ENCODE measurements around the gene PPIA.
"Not testable (repeated sequence)": the region's sequence is repeated elsewhere in the genome, so short reads cannot be mapped to it uniquely, and the experiment has no call there.

PPIA gene

DNA sequence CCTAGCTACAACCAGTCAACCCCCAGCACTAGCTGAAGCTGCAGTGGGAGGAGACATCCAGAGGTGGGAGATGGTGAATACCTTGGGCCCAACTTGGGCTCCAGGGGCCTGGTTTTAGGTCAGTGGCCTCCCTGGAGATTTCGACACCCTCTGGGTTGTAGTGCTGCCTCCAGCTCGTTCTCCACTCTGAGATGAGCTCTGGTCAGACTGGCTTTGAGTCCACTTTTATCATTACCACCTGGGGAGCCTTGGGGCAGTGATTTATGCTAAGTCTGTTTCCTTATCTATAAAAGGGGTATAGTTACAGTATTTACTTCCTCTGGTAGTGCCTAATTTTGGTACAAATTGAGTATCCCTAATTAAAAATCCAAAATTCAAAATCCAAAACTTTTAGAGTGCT lies 22.8 kb downstream of the PPIA start:
- no peak overlapping the region for H3K4me3 ChIP-seq (ENCODE audit: insufficient read depth, low read depth, low read length, poor library complexity, severe bottlenecking)
- no peaks in the 10 kb centered on the region for H3K36me3 ChIP-seq (ENCODE audit: control insufficient read depth, insufficient read depth, low read length)
- H3K27me3 ChIP-seq (replicated peaks; ENCODE audit: control insufficient read depth, insufficient read depth, low read length, poor library complexity, severe bottlenecking) = no peaks in the 10 kb centered on the region
- DNase-seq = no peak
- H3K27ac ChIP-seq (ENCODE audit: insufficient read depth, low read length, poor library complexity, severe bottlenecking) = no peak overlapping the region
- no peaks in the 10 kb centered on the region for H3K4me1 ChIP-seq (ENCODE audit: control insufficient read depth, insufficient read depth, low read length, poor library complexity, severe bottlenecking)
- no peaks in the 10 kb centered on the region for H3K9me3 ChIP-seq (ENCODE audit: control insufficient read depth, low read length)

DNA sequence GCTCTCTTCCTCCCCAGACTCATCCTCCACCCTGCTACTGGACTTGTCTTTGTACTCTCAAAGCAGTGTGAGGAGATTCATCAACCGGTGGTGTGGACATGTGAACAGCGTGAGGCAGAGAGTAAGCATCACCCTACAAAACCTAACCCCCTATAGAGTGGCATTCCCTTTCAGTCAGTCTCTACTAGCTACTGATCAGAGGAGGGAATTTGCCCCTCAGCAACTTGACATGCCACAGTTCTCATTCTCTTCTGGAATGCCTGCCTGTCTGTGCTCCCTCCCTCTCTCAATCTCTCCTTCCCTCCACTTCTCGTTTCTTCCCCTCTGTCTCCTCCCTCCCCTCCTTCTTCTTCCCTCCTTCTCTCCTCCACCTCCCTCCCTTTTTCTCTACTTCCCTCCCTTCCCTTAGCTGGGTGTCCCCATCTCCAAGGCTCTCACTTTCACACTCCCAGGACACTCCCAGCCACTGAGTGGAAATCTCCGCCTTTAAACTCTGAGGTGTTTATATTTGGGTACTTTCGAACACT lies 26.8 kb downstream of the PPIA start:
- H3K36me3 ChIP-seq (ENCODE audit: control insufficient read depth, insufficient read depth, low read length) = no peaks in the 10 kb centered on the region
- H3K4me1 ChIP-seq (ENCODE audit: control insufficient read depth, insufficient read depth, low read length, poor library complexity, severe bottlenecking) = no peaks in the 10 kb centered on the region
- no peak for DNase-seq
- no peak overlapping the region for H3K4me3 ChIP-seq (ENCODE audit: insufficient read depth, low read depth, low read length, poor library complexity, severe bottlenecking)
- no peaks in the 10 kb centered on the region for H3K27me3 ChIP-seq (replicated peaks; ENCODE audit: control insufficient read depth, insufficient read depth, low read length, poor library complexity, severe bottlenecking)
- no peak overlapping the region for H3K27ac ChIP-seq (ENCODE audit: insufficient read depth, low read length, poor library complexity, severe bottlenecking)
- H3K9me3 ChIP-seq (ENCODE audit: control insufficient read depth, low read length) = no peaks in the 10 kb centered on the region

DNA sequence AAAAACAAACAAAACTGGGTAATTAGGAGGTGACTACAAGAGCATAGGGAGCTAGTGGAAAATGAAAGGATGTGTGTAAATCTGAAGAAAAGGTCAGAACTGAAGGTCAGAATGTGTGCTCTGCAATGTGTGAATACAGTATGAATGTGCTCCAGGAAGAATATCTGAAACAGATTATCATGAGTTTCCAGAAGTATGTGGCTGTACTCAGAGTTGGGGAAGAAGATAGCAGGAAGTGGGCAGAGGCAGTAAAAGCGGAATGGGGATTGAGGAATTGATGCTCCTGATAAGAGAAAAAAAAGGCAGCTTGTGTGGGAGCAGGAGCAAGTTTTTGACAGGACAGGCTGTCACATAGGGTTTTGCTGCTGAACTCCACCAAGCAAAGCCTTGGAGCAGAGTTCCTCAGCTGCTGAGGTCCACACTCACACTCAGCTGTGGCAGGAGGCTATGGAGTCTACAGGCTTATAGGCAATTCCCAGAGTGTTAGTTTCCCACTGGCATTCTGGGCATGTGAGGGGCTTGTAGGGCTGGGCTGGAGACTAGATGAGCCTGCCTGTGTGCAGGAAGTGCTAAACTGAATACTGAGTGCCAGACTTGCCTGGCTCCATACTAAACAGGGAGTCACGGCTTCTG lies 28.5 kb downstream of the PPIA start:
- Histone ChIP-seq H3K4me3 (ENCODE audit: insufficient read depth, low read depth, low read length, poor library complexity, severe bottlenecking) (no peak overlapping the region), H3K27ac (ENCODE audit: insufficient read depth, low read length, poor library complexity, severe bottlenecking) (no peak overlapping the region), H3K27me3 (replicated peaks; ENCODE audit: control insufficient read depth, insufficient read depth, low read length, poor library complexity, severe bottlenecking) (no peaks in the 10 kb centered on the region), H3K9me3 (ENCODE audit: control insufficient read depth, low read length) (no peaks in the 10 kb centered on the region), H3K4me1 (ENCODE audit: control insufficient read depth, insufficient read depth, low read length, poor library complexity, severe bottlenecking) (no peaks in the 10 kb centered on the region), H3K36me3 (ENCODE audit: control insufficient read depth, insufficient read depth, low read length) (peaks cover 16% of the 10 kb centered on the region)
- no peak for DNase-seq

DNA sequence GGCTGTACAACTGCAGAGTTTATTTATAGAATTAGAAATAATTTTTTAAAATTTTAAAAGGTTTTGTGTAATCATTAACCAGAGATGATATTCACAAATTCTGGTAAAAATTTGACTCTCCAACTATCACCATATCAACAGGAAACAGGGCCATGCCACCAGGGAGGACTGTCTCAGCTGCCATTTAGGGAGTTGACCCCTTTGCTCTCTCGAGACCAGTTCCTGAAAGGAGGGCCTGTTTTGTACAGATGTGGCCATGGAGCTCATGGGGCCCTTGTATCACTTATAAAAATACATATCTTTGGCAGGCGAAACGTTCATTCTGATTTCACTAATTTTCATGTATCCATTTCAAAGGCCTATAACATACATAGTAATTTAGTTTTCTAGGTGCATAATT lies 31.1 kb downstream of the PPIA start:
- peaks cover 30% of the 10 kb centered on the region for H3K36me3 ChIP-seq (ENCODE audit: control insufficient read depth, insufficient read depth, low read length)
- no peak for DNase-seq
- no peaks in the 10 kb centered on the region for H3K27me3 ChIP-seq (replicated peaks; ENCODE audit: control insufficient read depth, insufficient read depth, low read length, poor library complexity, severe bottlenecking)
- no peaks in the 10 kb centered on the region for H3K9me3 ChIP-seq (ENCODE audit: control insufficient read depth, low read length)
- H3K4me1 ChIP-seq (ENCODE audit: control insufficient read depth, insufficient read depth, low read length, poor library complexity, severe bottlenecking) = no peaks in the 10 kb centered on the region
- no peak overlapping the region for H3K4me3 ChIP-seq (ENCODE audit: insufficient read depth, low read depth, low read length, poor library complexity, severe bottlenecking)
- no peak overlapping the region for H3K27ac ChIP-seq (ENCODE audit: insufficient read depth, low read length, poor library complexity, severe bottlenecking)

DNA sequence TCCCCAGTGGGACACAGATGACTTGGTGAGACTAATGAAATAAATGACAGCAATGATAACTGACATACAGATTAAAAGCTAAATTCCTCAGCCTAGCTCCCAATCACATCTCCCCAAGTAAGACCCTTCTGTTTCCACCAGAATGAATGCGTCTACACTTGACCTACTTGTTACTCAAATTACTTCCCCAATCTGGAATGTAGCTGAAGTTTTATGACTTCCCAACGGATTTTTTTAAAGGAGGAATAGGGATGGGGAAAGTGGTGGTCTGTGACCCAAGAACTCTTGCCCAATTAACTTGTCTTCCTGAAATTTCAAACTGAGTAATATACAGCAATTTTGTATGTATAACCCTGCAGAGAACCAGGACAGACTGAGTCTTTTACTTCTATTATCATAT lies 42.3 kb downstream of the PPIA start:
- Histone ChIP-seq H3K36me3 (ENCODE audit: control insufficient read depth, insufficient read depth, low read length) (peaks cover 49% of the 10 kb centered on the region), H3K27ac (ENCODE audit: insufficient read depth, low read length, poor library complexity, severe bottlenecking) (no peak overlapping the region), H3K9me3 (ENCODE audit: control insufficient read depth, low read length) (no peaks in the 10 kb centered on the region), H3K4me1 (ENCODE audit: control insufficient read depth, insufficient read depth, low read length, poor library complexity, severe bottlenecking) (no peaks in the 10 kb centered on the region), H3K4me3 (ENCODE audit: insufficient read depth, low read depth, low read length, poor library complexity, severe bottlenecking) (no peak overlapping the region), H3K27me3 (replicated peaks; ENCODE audit: control insufficient read depth, insufficient read depth, low read length, poor library complexity, severe bottlenecking) (no peaks in the 10 kb centered on the region)
- DNase-seq = no peak

DNA sequence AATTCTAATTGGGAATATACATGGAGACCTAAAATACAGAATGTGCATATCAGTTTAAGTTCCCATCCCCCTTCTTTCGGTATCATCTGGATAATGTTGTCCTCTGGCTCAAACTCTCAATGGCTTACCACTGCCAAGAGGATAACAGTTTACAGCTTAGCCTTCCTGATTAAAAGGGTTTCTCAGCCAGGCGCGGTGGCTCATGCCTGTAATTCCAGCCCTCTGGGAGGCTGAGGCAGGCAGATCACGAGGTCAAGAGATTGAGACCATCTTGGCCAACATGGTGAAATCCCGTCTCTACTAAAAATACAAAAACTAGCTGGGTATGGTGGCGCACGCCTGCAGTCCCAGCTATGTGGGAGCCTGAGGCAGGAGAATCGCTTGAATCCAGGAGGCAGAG lies 46.2 kb downstream of the PPIA start:
- H3K36me3 ChIP-seq (ENCODE audit: control insufficient read depth, insufficient read depth, low read length) = peaks cover 22% of the 10 kb centered on the region
- DNase-seq; H3K9me3 ChIP-seq (ENCODE audit: control insufficient read depth, low read length); H3K4me1 ChIP-seq (ENCODE audit: control insufficient read depth, insufficient read depth, low read length, poor library complexity, severe bottlenecking); H3K27ac ChIP-seq (ENCODE audit: insufficient read depth, low read length, poor library complexity, severe bottlenecking); H3K4me3 ChIP-seq (ENCODE audit: insufficient read depth, low read depth, low read length, poor library complexity, severe bottlenecking); H3K27me3 ChIP-seq (replicated peaks; ENCODE audit: control insufficient read depth, insufficient read depth, low read length, poor library complexity, severe bottlenecking): not testable (repeated sequence)

DNA sequence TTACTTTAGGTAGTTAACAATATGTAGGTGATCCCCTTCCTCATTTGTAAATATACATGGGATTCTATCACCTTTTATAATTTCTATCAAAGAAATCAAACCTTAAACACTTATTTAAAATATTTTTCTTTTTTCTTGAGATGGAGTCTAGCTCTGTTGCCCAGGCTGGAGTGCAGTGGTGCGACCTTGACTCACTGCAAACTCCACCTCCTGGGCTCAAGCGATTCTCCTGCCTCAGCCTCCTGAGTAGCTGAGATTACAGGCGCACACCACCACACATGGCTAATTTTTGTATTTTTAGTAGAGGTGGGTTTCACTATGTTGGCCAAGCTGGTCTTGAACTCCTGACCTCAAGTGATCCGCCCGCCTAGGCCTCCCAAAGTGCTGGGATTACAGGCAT lies 47.0 kb downstream of the PPIA start:
- not testable (repeated sequence) for H3K9me3 ChIP-seq (ENCODE audit: control insufficient read depth, low read length); H3K4me1 ChIP-seq (ENCODE audit: control insufficient read depth, insufficient read depth, low read length, poor library complexity, severe bottlenecking); H3K4me3 ChIP-seq (ENCODE audit: insufficient read depth, low read depth, low read length, poor library complexity, severe bottlenecking); DNase-seq; H3K27me3 ChIP-seq (replicated peaks; ENCODE audit: control insufficient read depth, insufficient read depth, low read length, poor library complexity, severe bottlenecking); H3K27ac ChIP-seq (ENCODE audit: insufficient read depth, low read length, poor library complexity, severe bottlenecking)
- peaks cover 17% of the 10 kb centered on the region for H3K36me3 ChIP-seq (ENCODE audit: control insufficient read depth, insufficient read depth, low read length)

DNA sequence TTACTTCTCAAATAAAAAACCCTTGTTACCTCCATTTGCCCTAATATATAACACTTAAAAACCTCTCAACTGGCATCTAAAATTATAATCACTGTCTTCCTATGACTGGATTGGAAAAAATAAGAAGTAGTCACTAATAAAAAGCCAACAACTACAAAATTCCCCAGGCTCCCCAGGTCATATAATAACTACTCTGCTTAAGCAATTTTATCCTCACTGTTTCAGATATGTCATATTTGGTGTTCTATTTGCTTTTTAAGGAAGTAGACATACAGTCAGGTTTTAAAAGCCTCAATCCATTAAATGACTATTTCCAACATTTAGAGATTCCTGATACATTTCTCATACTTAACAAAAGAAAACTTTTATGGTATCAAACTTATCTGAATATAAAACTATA lies 49.0 kb downstream of the PPIA start:
- Histone ChIP-seq H3K27me3 (replicated peaks; ENCODE audit: control insufficient read depth, insufficient read depth, low read length, poor library complexity, severe bottlenecking) (no peaks in the 10 kb centered on the region), H3K4me3 (ENCODE audit: insufficient read depth, low read depth, low read length, poor library complexity, severe bottlenecking) (no peak overlapping the region), H3K9me3 (ENCODE audit: control insufficient read depth, low read length) (no peaks in the 10 kb centered on the region), H3K4me1 (ENCODE audit: control insufficient read depth, insufficient read depth, low read length, poor library complexity, severe bottlenecking) (peaks cover 3% of the 10 kb centered on the region), H3K36me3 (ENCODE audit: control insufficient read depth, insufficient read depth, low read length) (peaks cover 7% of the 10 kb centered on the region), H3K27ac (ENCODE audit: insufficient read depth, low read length, poor library complexity, severe bottlenecking) (no peak overlapping the region)
- DNase-seq = no peak

DNA sequence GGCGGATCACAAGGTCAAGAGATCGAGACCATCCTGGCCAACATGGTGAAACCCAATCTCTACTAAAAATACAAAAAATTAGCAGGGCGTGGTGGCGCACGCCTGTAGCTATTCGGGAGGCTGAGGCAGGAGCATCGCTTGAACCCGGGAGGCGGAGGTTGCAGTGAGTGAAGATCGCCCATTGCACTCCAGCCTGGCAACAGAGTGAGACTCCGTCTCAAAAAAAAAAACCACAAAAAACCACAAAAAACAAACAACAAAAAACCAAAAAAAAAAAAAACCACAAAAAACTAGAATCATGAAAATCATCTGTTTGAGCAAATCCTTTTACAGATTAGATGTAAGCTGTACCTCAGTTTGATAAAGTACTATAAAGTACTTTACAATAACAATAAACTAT lies 49.9 kb downstream of the PPIA start:
- Histone ChIP-seq H3K4me3 (ENCODE audit: insufficient read depth, low read depth, low read length, poor library complexity, severe bottlenecking) (peak overlapping the region; percentile 62), H3K27ac (ENCODE audit: insufficient read depth, low read length, poor library complexity, severe bottlenecking) (peak overlapping the region; percentile 96)
- H3K4me1 ChIP-seq (ENCODE audit: control insufficient read depth, insufficient read depth, low read length, poor library complexity, severe bottlenecking); H3K9me3 ChIP-seq (ENCODE audit: control insufficient read depth, low read length); H3K36me3 ChIP-seq (ENCODE audit: control insufficient read depth, insufficient read depth, low read length); H3K27me3 ChIP-seq (replicated peaks; ENCODE audit: control insufficient read depth, insufficient read depth, low read length, poor library complexity, severe bottlenecking): not testable (repeated sequence)
- peak in 2 of 3 donors; percentile 16 to 20 for DNase-seq

DNA sequence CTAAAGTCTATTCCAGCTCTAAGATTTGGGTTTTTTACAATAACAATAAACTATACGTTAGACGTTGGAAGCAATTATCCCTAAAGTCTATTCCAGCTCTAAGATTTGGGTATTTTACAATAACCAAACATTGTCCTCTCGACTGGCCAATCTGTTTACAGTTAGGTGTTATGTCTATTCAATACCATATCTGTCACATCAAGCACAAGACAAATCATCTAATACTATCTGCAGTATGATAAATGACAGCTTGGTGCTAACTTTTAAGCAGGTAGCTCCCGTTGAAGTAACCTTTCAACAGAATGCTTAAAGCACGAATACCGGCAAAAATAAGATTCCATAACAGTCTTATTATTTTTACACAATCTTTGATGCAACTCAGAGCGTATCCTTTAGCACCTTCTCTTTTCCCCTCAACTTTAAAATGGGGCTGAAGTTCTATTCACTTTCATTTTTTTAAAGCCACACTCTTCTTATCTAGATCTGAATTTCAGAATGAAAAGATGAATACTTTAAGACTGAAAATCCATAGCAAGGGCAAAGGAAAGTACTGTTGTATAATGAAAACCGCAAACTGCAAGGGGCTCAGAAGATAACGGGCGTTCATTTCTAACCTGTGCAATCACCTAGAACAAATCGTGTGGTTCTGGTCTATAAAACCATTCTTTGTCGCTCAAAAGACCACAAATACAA lies 50.5 kb downstream of the PPIA start:
- DNase-seq = no peak
- Histone ChIP-seq H3K4me1 (ENCODE audit: control insufficient read depth, insufficient read depth, low read length, poor library complexity, severe bottlenecking) (peaks cover 3% of the 10 kb centered on the region), H3K27ac (ENCODE audit: insufficient read depth, low read length, poor library complexity, severe bottlenecking) (peak overlapping the region; percentile 96), H3K27me3 (replicated peaks; ENCODE audit: control insufficient read depth, insufficient read depth, low read length, poor library complexity, severe bottlenecking) (no peaks in the 10 kb centered on the region), H3K9me3 (ENCODE audit: control insufficient read depth, low read length) (no peaks in the 10 kb centered on the region), H3K36me3 (ENCODE audit: control insufficient read depth, insufficient read depth, low read length) (no peaks in the 10 kb centered on the region), H3K4me3 (ENCODE audit: insufficient read depth, low read depth, low read length, poor library complexity, severe bottlenecking) (peak overlapping the region; percentile 62)
